Memory B cell (primary cell): ENCODE data around the gene STMN3.
A peak's percentile ranks its signal among the peaks of the same experiment; 100 is the strongest.

Source experiments
- ATAC-seq: fragments of 150-1000 bp; cut with Tn5 transposase; 2 replicates; pipeline ENCODE4 v1.10.0; 2021; ENCODE audit warnings: low read depth, mild to moderate bottlenecking, moderate library complexity
- DNase-seq, 2 donors: peaks; one replicate each; pipeline ENCODE4 v3.0.0; 2022; ENCODE audit warnings: low spot score in 2 of 2
- H3K27ac Mint-ChIP-seq: one replicate; pipeline ENCODE4 v1.8.0; 2022; ENCODE audit warnings: mild to moderate bottlenecking, moderate library complexity, mixed read lengths
- H3K27me3 Mint-ChIP-seq: one replicate; pipeline ENCODE4 v1.8.0; 2022; ENCODE audit warnings: mixed read lengths
- H3K36me3 Mint-ChIP-seq: one replicate; pipeline ENCODE4 v1.8.0; 2022; ENCODE audit warnings: mild to moderate bottlenecking, mixed read lengths
- H3K4me1 Mint-ChIP-seq: one replicate; pipeline ENCODE4 v1.8.0; 2022; ENCODE audit warnings: mixed read lengths
- H3K4me3 Mint-ChIP-seq: one replicate; pipeline ENCODE4 v1.8.0; 2022; ENCODE audit warnings: mild to moderate bottlenecking, moderate library complexity, mixed read lengths
- H3K9me3 Mint-ChIP-seq: one replicate; pipeline ENCODE4 v1.8.0; 2022; ENCODE audit warnings: mixed read lengths

STMN3 gene

DNA sequence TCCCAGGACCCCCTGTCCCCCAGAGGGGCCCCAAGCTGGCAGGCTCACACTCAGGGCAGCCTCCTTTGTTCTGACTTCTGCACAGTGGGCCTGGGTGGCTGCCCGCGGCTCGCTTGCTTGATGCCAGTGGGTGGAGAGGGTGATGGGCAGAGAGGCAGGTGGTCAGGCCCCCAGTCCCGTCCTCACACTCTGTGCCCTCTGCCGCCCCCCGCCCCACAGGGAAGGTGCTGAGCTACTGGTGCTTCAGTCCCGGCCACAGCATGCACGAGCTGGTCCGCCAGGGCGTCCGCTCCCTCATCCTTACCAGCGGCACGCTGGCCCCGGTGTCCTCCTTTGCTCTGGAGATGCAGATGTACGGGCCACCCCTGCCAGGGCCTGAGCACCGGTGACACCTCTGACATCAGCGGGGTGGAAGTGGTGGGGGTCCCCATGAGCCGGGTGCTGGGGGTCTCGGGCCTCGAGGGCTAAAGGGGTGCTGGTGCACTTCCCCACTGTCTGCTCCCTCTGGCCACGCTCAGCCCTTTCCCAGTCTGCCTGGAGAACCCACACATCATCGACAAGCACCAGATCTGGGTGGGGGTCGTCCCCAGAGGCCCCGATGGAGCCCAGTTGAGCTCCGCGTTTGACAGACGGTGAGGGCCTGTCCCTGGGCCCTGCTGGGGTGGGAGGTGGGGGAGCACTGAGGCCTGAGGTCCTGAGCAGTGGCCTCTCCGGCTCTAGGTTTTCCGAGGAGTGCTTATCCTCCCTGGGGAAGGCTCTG lies 34.4 kb upstream of the STMN3 start:
- Mint-ChIP-seq H3K4me1 (peaks cover 5% of the 10 kb centered on the region), H3K4me3 (no peak overlapping the region), H3K27ac (no peak overlapping the region), H3K36me3 (no peaks in the 10 kb centered on the region), H3K27me3 (no peaks in the 10 kb centered on the region), H3K9me3 (no peaks in the 10 kb centered on the region)
- ATAC-seq (no peak), DNase-seq (no peak)

DNA sequence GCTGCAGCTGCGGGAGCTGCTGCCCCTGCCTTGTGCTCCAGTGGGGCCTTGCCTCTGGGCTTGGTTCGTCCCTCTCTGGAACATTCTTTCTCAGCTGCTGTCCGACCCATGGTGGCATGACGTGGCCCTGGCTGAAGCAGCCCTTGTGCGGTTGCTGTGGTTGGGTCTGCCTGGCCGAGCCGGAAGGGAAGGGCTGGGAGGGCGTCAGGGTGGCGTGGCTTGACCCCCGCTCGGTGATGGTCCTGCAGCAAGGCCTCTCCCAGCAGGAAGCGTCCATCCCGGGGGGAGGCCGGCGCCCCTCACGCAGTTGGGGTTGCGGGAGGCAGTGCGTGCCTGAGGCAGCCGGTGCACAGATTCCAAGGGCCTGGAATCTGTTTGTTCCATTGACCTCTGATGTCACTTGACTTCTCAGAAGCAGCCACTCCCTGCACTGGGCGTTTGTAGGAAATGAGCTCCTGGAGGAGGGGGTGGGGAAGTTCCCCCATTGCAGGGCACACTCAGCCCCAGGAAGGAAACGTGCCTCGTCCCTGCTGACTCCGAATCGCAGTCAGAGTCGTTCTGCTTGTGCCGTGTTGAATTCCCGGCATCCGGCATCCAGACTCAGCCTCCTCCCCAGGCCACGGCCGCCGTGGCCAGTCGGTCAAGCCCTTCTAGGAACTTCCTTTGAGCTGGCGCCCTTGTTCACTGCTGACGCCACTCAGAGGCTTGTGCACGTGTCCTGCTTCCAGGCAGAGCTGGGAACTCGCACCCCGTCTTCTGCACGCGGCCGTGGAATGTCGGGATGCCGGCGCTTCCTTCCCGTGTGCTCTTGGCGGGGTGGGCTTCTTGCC lies 33.5 kb upstream of the STMN3 start:
- no peak for DNase-seq
- Mint-ChIP-seq H3K36me3 (no peaks in the 10 kb centered on the region), H3K9me3 (no peaks in the 10 kb centered on the region), H3K4me1 (peaks cover 5% of the 10 kb centered on the region), H3K27me3 (no peaks in the 10 kb centered on the region), H3K27ac (no peak overlapping the region), H3K4me3 (no peak overlapping the region)
- peak; percentile 39 for ATAC-seq

DNA sequence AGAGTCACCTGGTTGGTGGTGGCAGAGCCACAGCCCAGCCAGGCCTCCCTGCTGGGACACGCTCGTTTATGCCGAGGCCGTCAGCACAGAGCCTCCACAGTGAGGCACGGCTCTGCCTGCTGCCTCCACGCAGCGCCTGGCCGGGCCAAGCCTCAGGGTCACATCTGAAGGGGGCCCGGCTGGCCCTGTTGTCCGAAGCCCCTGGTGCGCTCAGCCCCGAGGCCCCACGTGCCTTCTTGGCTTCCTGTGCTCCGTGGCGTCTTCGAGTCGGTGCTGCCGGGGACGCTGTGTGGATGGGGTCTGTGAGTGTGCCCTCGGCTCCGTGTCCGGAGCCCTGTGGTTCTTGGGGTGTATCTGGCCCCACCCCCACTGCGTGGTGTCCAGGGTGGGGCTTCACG lies 32.9 kb upstream of the STMN3 start:
- no peaks in the 10 kb centered on the region for H3K4me1 Mint-ChIP-seq
- no peak for ATAC-seq
- no peak overlapping the region for H3K27ac Mint-ChIP-seq
- no peak overlapping the region for H3K4me3 Mint-ChIP-seq
- H3K27me3 Mint-ChIP-seq, result no peaks in the 10 kb centered on the region
- no peak for DNase-seq
- H3K36me3 Mint-ChIP-seq, result no peaks in the 10 kb centered on the region
- H3K9me3 Mint-ChIP-seq, result no peaks in the 10 kb centered on the region

DNA sequence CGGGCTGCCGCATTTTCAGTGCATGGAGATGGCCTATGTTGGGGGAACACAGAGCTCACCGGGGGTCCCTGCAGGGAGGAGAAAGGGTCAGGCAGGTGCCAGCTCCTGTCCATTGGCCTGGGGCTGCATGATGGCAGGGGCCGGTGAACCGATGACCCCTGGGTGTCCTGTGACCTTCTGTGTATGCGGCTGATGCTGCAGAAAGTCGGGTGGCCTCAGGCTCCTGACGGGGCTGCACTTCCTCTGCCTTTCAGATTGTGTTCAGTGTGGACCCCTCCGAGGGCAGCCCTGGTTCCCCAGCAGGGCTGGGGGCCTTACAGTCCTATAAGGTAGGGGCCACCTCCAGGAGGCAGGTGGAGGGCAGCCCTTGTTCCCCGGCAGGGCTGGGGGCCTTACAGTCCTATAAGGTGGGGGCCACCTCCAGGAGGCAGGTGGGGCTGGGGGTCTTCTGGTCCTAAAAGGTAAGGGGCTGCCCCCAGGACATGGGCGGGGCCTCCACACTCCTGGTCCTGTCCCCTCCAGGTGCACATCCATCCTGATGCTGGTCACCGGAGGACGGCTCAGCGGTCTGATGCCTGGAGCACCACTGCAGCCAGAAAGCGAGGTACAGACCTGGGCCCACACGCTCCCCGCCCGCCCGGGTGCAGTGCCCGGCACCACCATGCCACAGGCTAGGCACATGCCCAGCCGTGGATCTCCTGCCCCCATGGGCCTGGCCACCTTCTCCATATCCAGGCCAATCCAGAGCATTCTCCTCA lies 32.2 kb upstream of the STMN3 start:
- no peaks in the 10 kb centered on the region for H3K36me3 Mint-ChIP-seq
- H3K27ac Mint-ChIP-seq, result no peak overlapping the region

GRCh38 chr20:63682384-63683139 lies 29.3 kb upstream of the STMN3 start:
- Mint-ChIP-seq H3K27ac (no peak overlapping the region), H3K36me3 (peaks cover 6% of the 10 kb centered on the region), H3K4me3 (no peak overlapping the region), H3K27me3 (no peaks in the 10 kb centered on the region), H3K9me3 (no peaks in the 10 kb centered on the region), H3K4me1 (no peaks in the 10 kb centered on the region)
- DNase-seq, result no peak
- no peak for ATAC-seq

More for the DNA sequence above, 32.2 kb upstream of the STMN3 start:
- Mint-ChIP-seq H3K4me1 (no peaks in the 10 kb centered on the region), H3K27me3 (no peaks in the 10 kb centered on the region), H3K9me3 (no peaks in the 10 kb centered on the region), H3K4me3 (no peak overlapping the region)
- no peak for DNase-seq
- ATAC-seq, result no peak

DNA sequence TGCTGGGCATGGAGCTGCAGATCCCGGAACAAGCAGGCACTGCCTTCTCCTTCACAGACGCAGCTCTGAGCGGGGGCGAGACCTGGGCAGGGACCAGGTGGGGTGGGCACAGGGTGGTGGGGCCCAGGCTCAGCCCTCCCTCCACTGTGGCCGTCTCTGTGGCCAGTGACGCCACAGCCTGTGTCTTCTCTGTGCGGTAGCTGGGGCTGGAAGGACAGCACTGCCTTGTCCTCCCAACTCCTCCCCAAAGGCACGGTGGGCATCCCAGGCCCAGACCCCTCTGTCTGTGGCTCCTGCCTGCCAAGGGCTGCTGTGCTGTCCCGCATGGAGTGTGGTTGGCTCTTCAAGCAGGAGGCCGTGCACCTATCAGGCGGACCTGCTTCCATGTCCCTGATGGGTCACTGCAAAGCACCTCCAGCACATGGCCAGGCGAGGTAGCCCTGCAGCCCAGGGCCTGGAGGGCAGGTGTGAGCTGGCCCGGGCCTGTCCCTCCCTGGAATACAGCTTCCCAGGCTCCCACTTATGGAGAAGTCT lies 28.5 kb upstream of the STMN3 start:
- no peak overlapping the region for H3K27ac Mint-ChIP-seq
- DNase-seq (no peak), ATAC-seq (no peak)
- no peaks in the 10 kb centered on the region for H3K9me3 Mint-ChIP-seq
- no peaks in the 10 kb centered on the region for H3K4me1 Mint-ChIP-seq
- H3K4me3 Mint-ChIP-seq, result no peak overlapping the region
- no peaks in the 10 kb centered on the region for H3K27me3 Mint-ChIP-seq
- H3K36me3 Mint-ChIP-seq, result peaks cover 6% of the 10 kb centered on the region

GRCh38 chr20:63680857-63681608 lies 27.8 kb upstream of the STMN3 start:
- no peaks in the 10 kb centered on the region for H3K9me3 Mint-ChIP-seq
- H3K4me1 Mint-ChIP-seq, result no peaks in the 10 kb centered on the region
- H3K27me3 Mint-ChIP-seq, result no peaks in the 10 kb centered on the region
- no peak overlapping the region for H3K27ac Mint-ChIP-seq
- no peak for ATAC-seq
- no peak for DNase-seq
- H3K36me3 Mint-ChIP-seq, result peaks cover 9% of the 10 kb centered on the region
- H3K4me3 Mint-ChIP-seq, result no peak overlapping the region

DNA sequence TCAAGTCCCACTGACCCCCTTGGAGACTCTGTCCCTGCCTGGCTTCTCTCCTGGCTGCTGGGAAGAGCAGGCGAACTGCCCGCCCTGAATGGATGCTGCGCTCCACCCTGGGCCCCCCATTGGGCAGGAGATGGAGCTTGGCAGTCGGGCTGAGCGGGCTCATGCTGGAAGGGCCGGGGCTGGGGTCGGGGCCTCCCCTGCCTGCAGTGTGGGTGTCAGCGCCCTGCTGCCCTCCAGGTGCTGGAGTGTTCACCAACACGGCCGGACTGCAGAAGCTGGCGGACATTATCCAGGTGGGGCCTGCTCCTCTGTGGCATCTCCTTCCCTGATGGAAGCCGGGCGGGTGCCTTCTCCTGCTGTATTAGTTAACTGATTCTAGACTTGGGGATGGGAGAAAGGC lies 27.2 kb upstream of the STMN3 start:
- Mint-ChIP-seq H3K36me3 (peaks cover 12% of the 10 kb centered on the region), H3K9me3 (no peaks in the 10 kb centered on the region), H3K4me1 (no peaks in the 10 kb centered on the region), H3K27ac (no peak overlapping the region), H3K27me3 (no peaks in the 10 kb centered on the region), H3K4me3 (no peak overlapping the region)
- DNase-seq (no peak), ATAC-seq (no peak)

DNA sequence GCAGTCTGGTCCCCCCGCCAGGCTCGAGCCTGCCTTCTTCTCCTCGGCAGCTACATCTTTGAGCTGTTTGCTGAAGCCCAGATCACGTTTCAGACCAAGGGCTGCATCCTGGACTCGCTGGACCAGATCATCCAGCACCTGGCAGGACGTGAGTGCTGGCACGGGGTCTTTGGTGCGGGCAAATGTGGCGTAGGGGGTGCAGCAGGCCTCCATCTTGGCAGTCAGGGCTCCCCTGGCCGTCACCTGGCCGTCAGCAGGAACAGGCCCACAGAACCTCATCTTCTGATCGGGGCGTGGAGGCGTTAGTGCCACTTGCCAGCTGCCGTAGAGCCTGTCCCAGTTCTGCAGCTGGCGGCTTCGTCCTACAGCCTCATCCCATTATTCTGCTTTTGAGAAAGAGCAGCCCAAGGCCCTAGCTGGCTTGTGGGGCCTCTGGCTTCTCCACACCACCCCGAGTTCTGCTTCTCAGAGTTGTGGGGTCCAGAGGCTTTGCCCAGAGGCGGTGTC lies 26.6 kb upstream of the STMN3 start:
- no peak overlapping the region for H3K4me3 Mint-ChIP-seq
- H3K4me1 Mint-ChIP-seq, result no peaks in the 10 kb centered on the region
- no peak for ATAC-seq
- no peaks in the 10 kb centered on the region for H3K27me3 Mint-ChIP-seq
- no peak overlapping the region for H3K27ac Mint-ChIP-seq
- no peak for DNase-seq
- peaks cover 12% of the 10 kb centered on the region for H3K36me3 Mint-ChIP-seq
- no peaks in the 10 kb centered on the region for H3K9me3 Mint-ChIP-seq

GRCh38 chr20:63678667-63679465 lies 25.6 kb upstream of the STMN3 start:
- no peak overlapping the region for H3K27ac Mint-ChIP-seq
- no peaks in the 10 kb centered on the region for H3K27me3 Mint-ChIP-seq
- no peak for DNase-seq
- peaks cover 12% of the 10 kb centered on the region for H3K36me3 Mint-ChIP-seq
- no peak for ATAC-seq
- H3K4me3 Mint-ChIP-seq, result no peak overlapping the region
- no peaks in the 10 kb centered on the region for H3K9me3 Mint-ChIP-seq
- H3K4me1 Mint-ChIP-seq, result no peaks in the 10 kb centered on the region

DNA sequence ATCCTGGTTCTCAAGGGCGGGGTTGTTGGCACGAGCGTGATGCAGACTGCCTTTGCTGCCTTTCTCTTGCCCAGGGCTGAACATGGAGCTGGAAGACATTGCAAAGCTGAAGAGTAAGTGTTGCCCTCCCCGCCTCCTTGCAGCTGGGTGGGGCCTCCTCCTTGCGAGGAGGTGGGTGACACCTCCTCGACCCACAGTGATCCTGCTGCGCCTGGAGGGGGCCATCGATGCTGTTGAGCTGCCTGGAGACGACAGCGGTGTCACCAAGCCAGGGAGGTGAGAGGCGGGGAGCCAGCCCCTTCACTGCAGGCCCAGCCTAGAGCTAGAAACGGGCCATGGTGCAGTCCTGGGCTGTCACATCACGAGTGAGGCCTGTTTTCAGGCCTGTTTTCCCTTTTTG lies 24.8 kb upstream of the STMN3 start:
- H3K36me3 Mint-ChIP-seq, result peaks cover 13% of the 10 kb centered on the region
- DNase-seq, result no peak
- H3K4me3 Mint-ChIP-seq, result no peak overlapping the region
- no peaks in the 10 kb centered on the region for H3K27me3 Mint-ChIP-seq
- no peak overlapping the region for H3K27ac Mint-ChIP-seq
- no peaks in the 10 kb centered on the region for H3K4me1 Mint-ChIP-seq
- H3K9me3 Mint-ChIP-seq, result no peaks in the 10 kb centered on the region
- ATAC-seq, result no peak

GRCh38 chr20:63675681-63676368 lies 22.6 kb upstream of the STMN3 start:
- Mint-ChIP-seq H3K27ac (no peak overlapping the region), H3K4me3 (no peak overlapping the region), H3K27me3 (no peaks in the 10 kb centered on the region), H3K36me3 (peaks cover 13% of the 10 kb centered on the region), H3K4me1 (no peaks in the 10 kb centered on the region), H3K9me3 (no peaks in the 10 kb centered on the region)
- no peak for DNase-seq
- no peak for ATAC-seq
